Measurements from ENCODE around the gene NUDT3.
"Not testable (repeated sequence)": the region's sequence is repeated elsewhere in the genome, so short reads cannot be mapped to it uniquely, and the experiment has no call there.

- TF ChIP-seq POLR2A, SPI1 (IDR thresholded peaks at IDR 0.05; ENCODE audit: low read depth, low read length): not testable (repeated sequence)
Observed at GRCh38 chr6:34269132-34269531, 123.3 kb downstream of the NUDT3 start.
